ENCODE results near the gene TRIM33. TPM values are rescaled to one million over a fixed set of nuclear protein-coding genes. Genes with fewer than 3 reads are reported as not detected.

TRIM33 gene
- total and polyA plus RNA-seq, 2 of the 13 experiments (the other 11 are each of a cell fraction or from before 2014, with no cell fraction given) = 35.5 to 42.2 TPM

GRCh38 chr1:114346480-114347029 is 164.4 kb downstream of the TRIM33 start (continued):
- TF ChIP-seq, protein P1, sequence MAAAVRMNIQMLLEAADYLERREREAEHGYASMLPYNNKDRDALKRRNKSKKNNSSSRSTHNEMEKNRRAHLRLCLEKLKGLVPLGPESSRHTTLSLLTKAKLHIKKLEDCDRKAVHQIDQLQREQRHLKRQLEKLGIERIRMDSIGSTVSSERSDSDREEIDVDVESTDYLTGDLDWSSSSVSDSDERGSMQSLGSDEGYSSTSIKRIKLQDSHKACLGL (CRISPR knock-in tag; IDR thresholded peaks at IDR 0.05) = peak; percentile 60; the same call in 1 of the 2 replicates
- no peak for TF ChIP-seq FLYWCH1 (CRISPR knock-in tag; IDR thresholded peaks at IDR 0.05)
- no peak for TF ChIP-seq ZEB1 (IDR thresholded peaks at IDR 0.05; ENCODE audit: insufficient replicate concordance, low read depth)
- TF ChIP-seq U2AF1 (optimal IDR thresholded peaks at IDR 0.05; ENCODE audit: low read depth, low read length) = no peak
- TF ChIP-seq KAT2B (IDR thresholded peaks at IDR 0.05; ENCODE audit: borderline replicate concordance, low read depth, low read length) = no peak
- no peak for TF ChIP-seq POLR2A (IDR thresholded peaks at IDR 0.05; ENCODE audit: insufficient read depth in 1 of 2, low read depth in 2 of 2, low read length in 2 of 2)
- TF ChIP-seq NFE2L1 (CRISPR knock-in tag; IDR thresholded peaks at IDR 0.05; ENCODE audit: borderline replicate concordance) = no peak
- TF ChIP-seq MED8 (CRISPR knock-in tag; IDR thresholded peaks at IDR 0.05; ENCODE audit: insufficient replicate concordance) = no peak
- no peak for TF ChIP-seq ZBTB1 (CRISPR knock-in tag; IDR thresholded peaks at IDR 0.05; ENCODE audit: borderline replicate concordance)
- TF ChIP-seq HNRNPLL (IDR thresholded peaks at IDR 0.05; ENCODE audit: low read depth, low read length, poor library complexity, severe bottlenecking) = peak; percentile 68
- TF ChIP-seq ATF1 (CRISPR knock-in tag; IDR thresholded peaks at IDR 0.05) = no peak
- no peak for TF ChIP-seq ZFP82 (CRISPR knock-in tag; IDR thresholded peaks at IDR 0.05; ENCODE audit: borderline replicate concordance)
- TF ChIP-seq NFYB (CRISPR knock-in tag; IDR thresholded peaks at IDR 0.05) = no peak
- TF ChIP-seq, protein P2, sequence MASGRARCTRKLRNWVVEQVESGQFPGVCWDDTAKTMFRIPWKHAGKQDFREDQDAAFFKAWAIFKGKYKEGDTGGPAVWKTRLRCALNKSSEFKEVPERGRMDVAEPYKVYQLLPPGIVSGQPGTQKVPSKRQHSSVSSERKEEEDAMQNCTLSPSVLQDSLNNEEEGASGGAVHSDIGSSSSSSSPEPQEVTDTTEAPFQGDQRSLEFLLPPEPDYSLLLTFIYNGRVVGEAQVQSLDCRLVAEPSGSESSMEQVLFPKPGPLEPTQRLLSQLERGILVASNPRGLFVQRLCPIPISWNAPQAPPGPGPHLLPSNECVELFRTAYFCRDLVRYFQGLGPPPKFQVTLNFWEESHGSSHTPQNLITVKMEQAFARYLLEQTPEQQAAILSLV (CRISPR knock-in tag; IDR thresholded peaks at IDR 0.05; ENCODE audit: borderline replicate concordance) = peak; percentile 61; the same call in 1 of the 2 replicates
- peak; percentile 48; the same call in 1 of the 2 replicates for TF ChIP-seq HDAC2 (CRISPR knock-in tag; IDR thresholded peaks at IDR 0.05)
- no peak for TF ChIP-seq NKX3-1 (CRISPR knock-in tag; IDR thresholded peaks at IDR 0.05)
- no peak for TF ChIP-seq ZSCAN12 (CRISPR knock-in tag; IDR thresholded peaks at IDR 0.05)
- TF ChIP-seq SPEN (CRISPR knock-in tag; IDR thresholded peaks at IDR 0.05; ENCODE audit: low read depth) = peak; percentile 77
- TF ChIP-seq ZMYM2 (CRISPR knock-in tag; IDR thresholded peaks at IDR 0.05) = no peak
- TF ChIP-seq RFXAP (CRISPR knock-in tag; IDR thresholded peaks at IDR 0.05; ENCODE audit: borderline replicate concordance) = peak; percentile 87
- peak; percentile 47; the same call in 1 of the 2 replicates for TF ChIP-seq HIC2 (CRISPR knock-in tag; IDR thresholded peaks at IDR 0.05; ENCODE audit: low read depth)
- no peak for TF ChIP-seq SNAPC2 (CRISPR knock-in tag; IDR thresholded peaks at IDR 0.05)
- TF ChIP-seq ZNF12 (CRISPR knock-in tag; IDR thresholded peaks at IDR 0.05) = no peak
- peak; percentile 42; the same call in 1 of the 2 replicates for TF ChIP-seq ZSCAN21 (CRISPR knock-in tag; IDR thresholded peaks at IDR 0.05; ENCODE audit: borderline replicate concordance)
- peak; percentile 75; the same call in 1 of the 2 replicates for TF ChIP-seq YEATS2 (CRISPR knock-in tag; IDR thresholded peaks at IDR 0.05; ENCODE audit: borderline replicate concordance)
- TF ChIP-seq MATR3 (CRISPR knock-in tag; IDR thresholded peaks at IDR 0.05) = no peak
- no peak for TF ChIP-seq MTF1 (CRISPR knock-in tag; IDR thresholded peaks at IDR 0.05)
- peak; percentile 58; the same call in 1 of the 2 replicates for TF ChIP-seq RXRB (CRISPR knock-in tag; IDR thresholded peaks at IDR 0.05; ENCODE audit: borderline replicate concordance)
- TF ChIP-seq RFX3 (CRISPR knock-in tag; IDR thresholded peaks at IDR 0.05) = no peak
- TF ChIP-seq ZBTB3 (CRISPR knock-in tag; IDR thresholded peaks at IDR 0.05; ENCODE audit: borderline replicate concordance, low read depth) = no peak
- TF ChIP-seq ZBTB7B (CRISPR knock-in tag; IDR thresholded peaks at IDR 0.05) = peak; percentile 45; the same call in 1 of the 2 replicates
